NCI-H2107 treated with DMSO at 0.1 percent for 48 hours (cell line): Measurements from ENCODE around the gene PCDHA10.
"Not testable (repeated sequence)": the region's sequence is repeated elsewhere in the genome, so short reads cannot be mapped to it uniquely, and the experiment has no call there.

Experiments used
- DNase-seq: peaks from one replicate; lab custom pipeline; 2025; ENCODE audit not compliant: unreplicated experiment; lab: John Stamatoyannopoulos, UW

The PCDHA10 gene

GRCh38 chr5:140842798-140843733, 12.6 kb upstream of the PCDHA10 start:
- DNase-seq, result no peak

- not testable (repeated sequence) for DNase-seq
Observed at GRCh38 chr5:140848139-140849102, 7.3 kb upstream of the PCDHA10 start, which contains the start of gene PCDHA9. TSS of gene PCDHA9 (plus strand) at chr5:140848382. CDS start at chr5:140848496, 114 bp downstream.

- DNase-seq, result not testable (repeated sequence)
Observed at GRCh38 chr5:140849831-140850634, 5.7 kb upstream of the PCDHA10 start.

GRCh38 chr5:140857177-140857986, 1.7 kb downstream of the PCDHA10 start:
- no peak for DNase-seq

GRCh38 chr5:140857987-140858240, 2.2 kb downstream of the PCDHA10 start:
- no peak for DNase-seq

GRCh38 chr5:140862441-140863295, 7.0 kb downstream of the PCDHA10 start:
- no peak for DNase-seq

- peak; percentile 78 for DNase-seq
Observed at GRCh38 chr5:140868721-140869554, 13.2 kb downstream of the PCDHA10 start, which contains the start of gene PCDHA11. TSS of gene PCDHA11 (plus strand) at chr5:140868957. CDS start at chr5:140869104, 147 bp downstream.

- DNase-seq, result peak; percentile 61
Observed at GRCh38 chr5:140869555-140869886, 13.8 kb downstream of the PCDHA10 start.

GRCh38 chr5:140870221-140871201, 14.8 kb downstream of the PCDHA10 start:
- DNase-seq, result no peak

GRCh38 chr5:140875085-140876065, 19.7 kb downstream of the PCDHA10 start, which contains the start of gene PCDHA12:
TSS of gene PCDHA12 (plus strand) at chr5:140875308. CDS start at chr5:140875473, 165 bp downstream.
- no peak for DNase-seq

GRCh38 chr5:140876541-140877261, 21.0 kb downstream of the PCDHA10 start:
- DNase-seq, result not testable (repeated sequence)

- DNase-seq, result no peak
Observed at GRCh38 chr5:140877262-140877581, 21.5 kb downstream of the PCDHA10 start.

GRCh38 chr5:140881889-140882590, 26.3 kb downstream of the PCDHA10 start, which contains the start of gene PCDHA13:
TSS of gene PCDHA13 (plus strand) at chr5:140882124. CDS start at chr5:140882269, 145 bp downstream.
- no peak for DNase-seq

- no peak for DNase-seq
Observed at GRCh38 chr5:140882591-140882899, 26.8 kb downstream of the PCDHA10 start.

- DNase-seq, result no peak
Observed at GRCh38 chr5:140883373-140883772, 27.7 kb downstream of the PCDHA10 start.
